HG03159 (cell line): ENCODE measurements around the gene ZDHHC22.

ENCODE experiments used
- ATAC-seq: cut with Tn5 transposase; IDR thresholded peaks from one replicate; pipeline ENCODE4 v1.9.1; 2021; ENCODE audit warnings: mild to moderate bottlenecking, moderate library complexity; ENCODE audit not compliant: unreplicated experiment

Gene ZDHHC22

GRCh38 chr14:77085538-77085937, 56.1 kb downstream of the ZDHHC22 start:
- no peak for ATAC-seq

DNA sequence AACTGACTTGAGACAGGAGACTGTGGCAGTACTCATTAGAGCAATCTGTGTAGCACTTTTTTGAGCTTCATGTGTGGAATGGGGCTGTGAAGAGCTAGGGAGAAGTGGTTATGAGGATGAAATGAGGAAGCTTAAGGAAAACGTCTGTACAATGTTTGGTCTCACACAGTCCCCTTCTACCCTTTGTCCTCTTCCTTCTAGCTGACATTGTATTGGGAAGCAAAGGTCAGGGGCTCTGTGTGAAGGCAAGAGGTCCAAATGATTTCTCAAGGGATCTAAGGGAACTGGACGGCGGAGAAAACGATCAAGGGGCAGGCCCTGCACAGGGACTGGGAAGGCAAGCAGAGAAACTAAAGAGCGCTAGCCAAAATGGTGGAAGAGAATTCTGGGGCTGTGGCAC, 56.6 kb downstream of the ZDHHC22 start:
- ATAC-seq, result no peak

DNA sequence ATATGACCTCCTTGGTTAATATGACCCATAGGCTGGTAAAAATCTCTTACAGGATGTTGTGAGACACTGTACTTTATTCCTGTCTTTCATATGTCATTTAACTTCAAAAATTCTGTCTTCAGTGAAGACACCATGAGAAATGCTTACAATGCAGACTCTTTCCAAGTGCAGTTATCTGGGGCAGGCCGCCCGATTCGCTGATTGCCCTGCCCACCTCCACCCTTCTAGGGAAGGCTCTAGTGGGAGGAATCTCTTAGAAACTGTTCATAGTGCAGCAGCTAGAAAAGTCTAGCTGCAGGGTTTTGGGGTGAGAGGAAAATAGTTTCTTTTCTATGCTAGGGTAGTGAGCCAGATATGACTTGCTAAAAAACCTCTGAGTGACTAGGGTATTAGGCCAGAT, 58.5 kb downstream of the ZDHHC22 start:
- no peak for ATAC-seq

GRCh38 chr14:77082356-77082755, 59.2 kb downstream of the ZDHHC22 start:
- no peak for ATAC-seq
